ENCODE results near the gene DCC. TPM values are rescaled to one million over a fixed set of nuclear protein-coding genes. Genes with fewer than 3 reads are reported as not detected.

Gene DCC
- polyA plus RNA-seq, 1 experiment: 0.67 TPM

- no peaks in the 10 kb centered on the region for H3K27me3 ChIP-seq (ENCODE audit: control insufficient read depth, insufficient read depth, low read length)
- ChIA-PET POLR2A (no interaction called here), CTCF (no interaction called here)
- H3K4me3 ChIP-seq (ENCODE audit: low read depth, low read length): no peak overlapping the region
- no peaks in the 10 kb centered on the region for H3K9me3 ChIP-seq (ENCODE audit: control insufficient read depth, insufficient read depth, low read length)
- TF ChIP-seq, protein P1, sequence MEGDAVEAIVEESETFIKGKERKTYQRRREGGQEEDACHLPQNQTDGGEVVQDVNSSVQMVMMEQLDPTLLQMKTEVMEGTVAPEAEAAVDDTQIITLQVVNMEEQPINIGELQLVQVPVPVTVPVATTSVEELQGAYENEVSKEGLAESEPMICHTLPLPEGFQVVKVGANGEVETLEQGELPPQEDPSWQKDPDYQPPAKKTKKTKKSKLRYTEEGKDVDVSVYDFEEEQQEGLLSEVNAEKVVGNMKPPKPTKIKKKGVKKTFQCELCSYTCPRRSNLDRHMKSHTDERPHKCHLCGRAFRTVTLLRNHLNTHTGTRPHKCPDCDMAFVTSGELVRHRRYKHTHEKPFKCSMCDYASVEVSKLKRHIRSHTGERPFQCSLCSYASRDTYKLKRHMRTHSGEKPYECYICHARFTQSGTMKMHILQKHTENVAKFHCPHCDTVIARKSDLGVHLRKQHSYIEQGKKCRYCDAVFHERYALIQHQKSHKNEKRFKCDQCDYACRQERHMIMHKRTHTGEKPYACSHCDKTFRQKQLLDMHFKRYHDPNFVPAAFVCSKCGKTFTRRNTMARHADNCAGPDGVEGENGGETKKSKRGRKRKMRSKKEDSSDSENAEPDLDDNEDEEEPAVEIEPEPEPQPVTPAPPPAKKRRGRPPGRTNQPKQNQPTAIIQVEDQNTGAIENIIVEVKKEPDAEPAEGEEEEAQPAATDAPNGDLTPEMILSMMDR (IDR thresholded peaks at IDR 0.05; ENCODE audit: low read depth, low read length): no peak
- H3K27ac ChIP-seq (ENCODE audit: low read depth, low read length): no peak overlapping the region
- no peak for DNase-seq (ENCODE audit: low read depth, low spot score)
These were observed 86.5 kb downstream of the DCC start for GRCh38 chr18:52426462-52426861.

DNA sequence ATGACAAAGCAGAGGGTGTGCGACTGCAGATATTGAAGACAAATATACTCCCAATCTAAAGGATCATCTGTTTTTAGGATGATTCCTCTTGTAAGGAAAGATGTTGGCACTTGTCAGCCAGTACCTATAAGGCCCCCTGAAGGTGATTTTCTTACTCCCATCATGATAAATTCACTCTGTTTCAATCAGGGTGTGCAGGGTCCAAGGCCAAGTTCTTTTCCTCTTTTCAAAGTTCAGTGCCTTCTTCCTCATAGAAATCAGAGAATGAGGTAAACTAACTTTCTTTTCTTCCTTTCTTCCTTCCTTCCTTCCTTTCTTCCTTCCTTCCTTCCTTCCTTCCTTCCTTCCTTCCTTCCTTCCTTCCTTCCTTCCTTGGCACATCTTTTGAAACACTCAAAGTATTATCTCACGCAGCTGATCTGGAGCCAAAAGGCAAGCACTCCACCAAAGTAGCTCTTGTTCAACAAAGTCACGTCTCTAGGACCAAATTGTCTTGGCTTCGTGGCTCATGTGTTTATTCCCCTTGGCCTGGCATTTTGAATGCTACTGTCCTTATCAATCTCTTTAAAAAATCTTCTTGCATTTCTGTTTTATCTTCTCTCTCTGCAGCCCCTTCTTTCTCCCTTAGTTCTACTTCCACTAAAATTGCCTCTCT, 87.7 kb downstream of the DCC start:
- Histone ChIP-seq H3K27ac (ENCODE audit: low read depth, low read length) (no peak overlapping the region), H3K4me3 (ENCODE audit: low read depth, low read length) (no peak overlapping the region), H3K27me3 (ENCODE audit: control insufficient read depth, insufficient read depth, low read length) (no peaks in the 10 kb centered on the region), H3K9me3 (ENCODE audit: control insufficient read depth, insufficient read depth, low read length) (no peaks in the 10 kb centered on the region)
- TF ChIP-seq, protein P1 (IDR thresholded peaks at IDR 0.05; ENCODE audit: low read depth, low read length): no peak
- POLR2A ChIA-PET: no interaction called here
- DNase-seq (ENCODE audit: low read depth, low spot score): no peak
- CTCF ChIA-PET: no interaction called here

DNA sequence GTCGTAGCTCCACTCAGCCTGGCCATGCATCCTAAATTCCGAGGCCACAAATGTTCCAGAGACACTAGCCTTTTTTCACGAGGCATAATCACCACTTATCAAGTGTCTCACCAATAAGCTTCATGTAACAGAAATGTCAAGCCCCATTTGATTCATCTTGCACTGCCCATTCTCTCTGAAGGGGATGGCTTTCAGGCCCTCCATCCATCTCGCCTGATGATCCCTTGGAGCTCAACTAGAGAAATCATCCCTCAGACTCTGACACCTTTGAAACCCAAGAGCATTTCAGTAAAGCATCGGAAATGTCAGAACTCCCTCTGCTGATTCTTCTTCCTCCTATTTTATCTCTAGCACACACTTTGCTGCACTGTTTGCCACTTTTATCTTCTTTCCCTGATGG, 91.7 kb downstream of the DCC start:
- H3K27ac ChIP-seq (ENCODE audit: low read depth, low read length): no peak overlapping the region
- no peaks in the 10 kb centered on the region for H3K9me3 ChIP-seq (ENCODE audit: control insufficient read depth, insufficient read depth, low read length)
- H3K4me3 ChIP-seq (ENCODE audit: low read depth, low read length): no peak overlapping the region
- no peak for DNase-seq (ENCODE audit: low read depth, low spot score)
- POLR2A ChIA-PET: no interaction called here
- no peaks in the 10 kb centered on the region for H3K27me3 ChIP-seq (ENCODE audit: control insufficient read depth, insufficient read depth, low read length)
- TF ChIP-seq, protein P1 (IDR thresholded peaks at IDR 0.05; ENCODE audit: low read depth, low read length): no peak
- CTCF ChIA-PET: no interaction called here

DNA sequence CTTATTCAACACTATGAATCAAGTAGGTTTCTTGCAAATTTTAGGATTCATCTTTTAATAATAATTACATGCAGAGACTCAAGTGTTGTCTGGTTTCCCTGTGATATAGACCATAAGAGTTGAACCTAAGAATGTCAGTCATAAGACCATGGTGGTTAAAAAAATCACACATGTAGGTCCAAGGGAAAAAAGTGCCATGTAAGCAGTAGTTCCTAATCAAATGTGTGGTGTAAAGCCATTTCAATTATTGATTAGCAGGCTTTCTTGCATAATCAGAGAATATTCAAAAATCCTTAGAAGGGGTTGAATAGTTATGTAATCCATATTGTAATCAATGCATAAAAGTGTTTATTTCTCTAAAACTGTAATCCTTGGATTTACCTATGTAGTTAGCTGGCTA, 93.8 kb downstream of the DCC start:
- TF ChIP-seq, protein P1 (IDR thresholded peaks at IDR 0.05; ENCODE audit: low read depth, low read length): no peak
- Histone ChIP-seq H3K27ac (ENCODE audit: low read depth, low read length) (no peak overlapping the region), H3K27me3 (ENCODE audit: control insufficient read depth, insufficient read depth, low read length) (no peaks in the 10 kb centered on the region), H3K9me3 (ENCODE audit: control insufficient read depth, insufficient read depth, low read length) (no peaks in the 10 kb centered on the region), H3K4me3 (ENCODE audit: low read depth, low read length) (no peak overlapping the region)
- POLR2A ChIA-PET: no interaction called here
- DNase-seq (ENCODE audit: low read depth, low spot score): no peak
- CTCF ChIA-PET: no interaction called here

DNA sequence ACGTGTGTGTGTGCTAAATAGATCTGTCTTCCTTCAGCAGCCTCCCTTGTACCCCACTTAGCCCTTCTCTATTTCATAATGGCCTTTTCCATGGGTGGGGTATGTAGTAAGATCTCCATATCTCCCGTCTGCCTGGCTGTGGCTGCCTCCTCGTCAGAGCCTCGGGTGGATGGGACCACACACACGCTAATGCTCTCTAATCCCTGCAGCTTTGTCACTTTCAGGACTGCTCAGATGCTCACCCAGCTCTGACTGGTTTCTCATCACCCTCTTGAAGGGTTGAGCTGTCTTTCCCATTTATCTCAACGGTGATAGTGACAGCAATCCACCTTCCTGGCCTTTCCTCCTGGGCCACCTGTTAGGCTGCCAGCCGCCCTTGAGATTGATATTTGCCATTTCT, 95.3 kb downstream of the DCC start:
- no peak overlapping the region for H3K4me3 ChIP-seq (ENCODE audit: low read depth, low read length)
- H3K27me3 ChIP-seq (ENCODE audit: control insufficient read depth, insufficient read depth, low read length): no peaks in the 10 kb centered on the region
- H3K27ac ChIP-seq (ENCODE audit: low read depth, low read length): no peak overlapping the region
- POLR2A ChIA-PET: no interaction called here
- no peaks in the 10 kb centered on the region for H3K9me3 ChIP-seq (ENCODE audit: control insufficient read depth, insufficient read depth, low read length)
- CTCF ChIA-PET: no interaction called here
- TF ChIP-seq, protein P1 (IDR thresholded peaks at IDR 0.05; ENCODE audit: low read depth, low read length): no peak
- DNase-seq (ENCODE audit: low read depth, low spot score): no peak

All from AG04450 (cell line).